Stimulated activated CD8-positive, alpha-beta memory T cell treated with anti-CD3 and anti-CD28 coated beads, Interleukin-12 subunit alpha, Interleukin-12 subunit beta, amount 100 ng/mL, for 4 hours (primary cell): ENCODE measurements around the gene NHERF1.

ENCODE experiments used
- DNase-seq: peaks from one replicate; pipeline ENCODE4 v3.0.0-alpha.2; 2020; ENCODE audit warnings: low read depth

The NHERF1 gene

DNA sequence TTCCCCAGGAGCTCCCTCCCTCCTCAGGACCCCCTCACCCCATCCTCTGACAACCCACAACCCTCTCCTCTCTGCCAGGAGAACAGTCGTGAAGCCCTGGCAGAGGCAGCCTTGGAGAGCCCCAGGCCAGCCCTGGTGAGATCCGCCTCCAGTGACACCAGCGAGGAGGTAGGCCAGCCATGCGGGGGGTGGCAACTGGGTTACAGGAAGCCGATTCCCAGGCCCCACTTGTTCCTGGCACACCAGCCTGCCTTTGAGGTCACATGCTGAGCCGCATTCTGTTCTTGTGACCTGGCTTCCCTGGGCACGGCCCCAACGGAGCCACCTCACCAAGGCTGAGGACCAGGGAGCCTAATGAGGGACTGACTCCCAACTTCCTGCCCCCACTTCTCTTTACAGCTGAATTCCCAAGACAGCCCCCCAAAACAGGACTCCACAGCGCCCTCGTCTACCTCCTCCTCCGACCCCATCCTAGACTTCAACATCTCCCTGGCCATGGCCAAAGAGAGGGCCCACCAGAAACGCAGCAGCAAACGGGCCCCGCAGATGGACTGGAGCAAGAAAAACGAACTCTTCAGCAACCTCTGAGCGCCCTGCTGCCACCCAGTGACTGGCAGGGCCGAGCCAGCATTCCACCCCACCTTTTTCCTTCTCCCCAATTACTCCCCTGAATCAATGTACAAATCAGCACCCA lies 19.8 kb downstream of the NHERF1 start:
- DNase-seq = no peak

DNA sequence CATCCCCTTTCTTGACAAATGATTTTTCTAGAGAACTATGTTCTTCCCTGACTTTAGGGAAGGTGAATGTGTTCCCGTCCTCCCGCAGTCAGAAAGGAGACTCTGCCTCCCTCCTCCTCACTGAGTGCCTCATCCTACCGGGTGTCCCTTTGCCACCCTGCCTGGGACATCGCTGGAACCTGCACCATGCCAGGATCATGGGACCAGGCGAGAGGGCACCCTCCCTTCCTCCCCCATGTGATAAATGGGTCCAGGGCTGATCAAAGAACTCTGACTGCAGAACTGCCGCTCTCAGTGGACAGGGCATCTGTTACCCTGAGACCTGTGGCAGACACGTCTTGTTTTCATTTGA lies 20.3 kb downstream of the NHERF1 start:
- no peak for DNase-seq

DNA sequence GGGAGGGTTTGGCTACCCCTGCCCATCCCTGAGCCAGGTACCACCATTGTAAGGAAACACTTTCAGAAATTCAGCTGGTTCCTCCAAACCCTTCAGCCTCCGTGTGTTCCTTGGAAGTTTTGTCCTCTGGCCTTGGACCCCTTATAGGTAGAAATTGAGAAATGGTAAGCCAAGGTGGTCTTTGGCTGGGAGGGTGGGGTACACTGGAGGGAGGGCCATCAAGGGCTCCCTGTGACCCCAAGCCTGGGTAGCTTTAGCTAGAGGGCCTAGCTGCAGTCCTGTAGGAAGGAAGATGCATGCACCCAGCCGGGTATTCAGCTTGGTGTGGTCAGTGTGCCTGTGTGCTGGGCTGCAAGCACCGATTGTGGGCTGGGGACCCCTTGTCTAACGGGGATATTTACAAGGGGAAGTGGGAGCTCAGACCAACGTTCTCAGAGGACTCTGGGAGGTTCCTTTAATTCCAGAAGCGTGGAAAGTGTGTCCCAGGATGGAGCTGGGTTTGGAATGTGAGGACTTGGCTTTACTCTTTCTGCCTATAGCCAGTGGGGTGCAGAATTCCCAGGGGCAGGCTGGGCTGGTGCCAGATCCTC lies 20.9 kb downstream of the NHERF1 start:
- no peak for DNase-seq

DNA sequence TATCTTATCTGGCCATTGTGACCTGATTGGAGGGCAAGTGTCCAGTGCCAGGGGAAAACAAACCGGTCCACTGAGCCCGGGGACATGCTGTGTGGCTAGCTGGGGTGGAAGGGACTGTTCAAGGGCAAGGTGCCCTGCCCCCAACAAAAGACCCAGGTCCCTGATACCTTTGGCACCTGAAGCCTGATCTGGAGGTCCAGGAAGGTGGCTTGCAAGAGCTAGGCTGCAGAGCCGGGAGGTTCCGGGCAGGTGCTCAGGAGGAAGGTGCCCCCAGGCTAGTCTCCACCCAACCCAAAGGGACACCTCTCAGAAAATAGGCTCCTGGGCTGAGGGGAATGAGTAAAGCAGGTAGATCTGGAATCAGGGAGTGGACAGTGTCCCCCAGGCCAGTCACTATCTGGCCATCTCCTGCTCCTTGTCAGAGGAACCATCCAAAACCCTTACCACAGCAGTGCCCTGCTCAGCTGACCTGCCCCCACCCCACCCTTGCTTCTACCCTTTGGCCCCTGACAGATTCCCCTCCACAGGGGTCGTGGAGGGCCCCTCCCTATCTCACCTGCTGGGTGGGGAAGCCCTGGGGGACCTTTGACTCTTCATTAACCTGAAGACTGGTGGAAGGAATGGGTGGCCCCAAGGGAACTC lies 21.5 kb downstream of the NHERF1 start:
- no peak for DNase-seq

DNA sequence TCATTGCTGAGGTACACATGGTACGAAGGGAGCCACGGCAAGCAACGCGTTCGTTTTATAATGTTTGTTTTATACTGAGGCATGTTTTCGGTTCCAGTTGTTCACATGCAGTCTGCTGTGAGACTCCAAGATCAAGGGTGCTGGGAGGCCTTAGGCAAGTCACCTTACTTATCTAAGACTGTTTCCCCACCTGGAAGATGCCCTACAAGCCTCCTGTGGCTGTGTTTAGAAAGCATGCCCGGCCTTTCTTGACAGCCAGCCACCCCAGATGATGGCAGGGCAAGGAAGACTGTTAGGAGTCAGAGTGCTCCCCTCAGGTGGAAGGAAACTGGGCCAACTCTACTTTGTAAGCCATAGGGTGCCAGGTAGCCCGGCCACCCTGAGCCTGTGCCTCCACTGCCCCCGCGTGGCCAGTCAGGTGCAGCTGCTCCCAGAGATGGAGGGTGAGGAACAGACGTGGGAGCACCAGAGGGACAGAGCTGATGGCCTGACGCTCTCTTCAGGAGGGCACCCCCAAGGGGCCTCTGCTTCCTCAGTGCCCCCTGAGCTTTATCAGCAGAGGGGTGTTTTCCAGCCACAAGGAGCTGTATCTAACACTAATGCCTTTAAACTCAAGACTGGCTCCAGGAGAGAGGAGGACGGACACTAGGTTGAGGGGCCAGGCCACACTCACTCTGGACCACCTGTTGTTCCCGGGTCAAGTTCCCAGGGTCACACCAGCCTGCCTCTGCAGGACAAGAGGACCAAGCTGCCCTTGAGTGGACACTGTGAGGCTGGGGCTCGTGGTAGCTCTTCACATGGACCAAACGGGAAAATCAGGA lies 22.3 kb downstream of the NHERF1 start:
- DNase-seq = peak; percentile 52

DNA sequence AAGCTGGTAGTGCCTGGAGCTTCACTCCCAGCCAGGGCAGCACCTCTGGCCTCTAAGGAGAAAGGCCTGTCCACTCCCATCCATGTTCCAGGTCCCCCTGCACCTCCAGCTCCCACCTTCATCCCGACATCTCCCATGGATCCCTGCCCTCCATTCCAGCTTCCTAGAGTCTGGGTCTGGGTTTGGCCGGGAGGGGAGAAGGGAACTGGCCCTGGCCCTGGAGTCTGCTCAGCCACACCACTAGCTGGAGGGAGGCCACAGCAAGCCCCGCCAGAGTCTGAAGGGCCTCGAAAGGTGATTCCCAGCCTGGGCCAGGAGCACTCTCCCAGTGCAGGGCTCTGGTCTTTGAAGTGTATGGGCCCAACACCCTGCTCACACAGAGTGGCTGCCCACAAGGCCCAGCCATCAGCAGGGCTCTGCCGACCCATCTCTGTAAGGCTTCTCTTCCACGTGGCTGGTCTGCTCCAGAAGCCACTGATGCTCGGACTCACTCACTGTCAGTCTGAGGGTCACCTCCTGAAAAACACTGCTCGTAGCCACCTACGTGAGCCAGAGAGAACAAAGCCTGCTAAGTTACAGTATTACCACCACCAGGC lies 23.0 kb downstream of the NHERF1 start:
- DNase-seq = no peak

DNA sequence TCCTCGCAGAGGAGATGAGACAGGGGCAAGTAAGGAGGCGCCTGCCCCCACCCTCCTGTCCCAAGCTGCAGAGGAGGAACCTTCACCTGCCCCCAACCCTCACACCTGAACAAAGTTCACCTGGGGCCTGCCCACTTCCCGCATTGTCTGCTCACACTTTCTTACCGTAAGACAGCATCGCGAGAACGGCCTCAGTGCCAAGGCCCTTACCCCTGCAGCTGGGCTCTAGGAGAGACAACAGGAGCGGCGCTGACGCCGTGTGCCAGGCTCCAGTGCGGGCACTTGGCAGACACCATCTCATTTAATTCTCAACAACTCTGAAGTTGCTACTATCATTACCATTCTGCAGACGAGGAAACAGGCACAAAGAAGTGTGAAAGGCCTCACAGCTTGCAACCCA lies 23.6 kb downstream of the NHERF1 start:
- DNase-seq = no peak

DNA sequence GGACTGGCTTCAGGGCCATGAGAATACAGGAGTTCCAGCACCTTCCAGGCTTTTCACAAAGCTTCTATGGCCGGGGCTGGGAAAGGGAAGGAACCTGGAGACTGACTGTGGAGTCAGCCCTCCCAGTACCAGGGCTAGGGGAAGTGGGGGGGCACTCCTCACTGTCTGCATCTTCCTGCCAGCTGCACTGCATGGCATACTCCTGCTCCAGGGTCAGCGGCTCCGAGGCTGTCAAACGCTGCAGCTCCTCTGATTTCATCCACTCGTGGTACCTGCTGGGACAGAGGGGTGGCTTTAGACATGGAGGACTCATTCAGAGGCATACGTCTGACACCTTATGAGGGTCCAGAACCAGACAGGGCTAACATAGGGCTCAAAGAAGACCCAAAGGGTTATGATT lies 25.0 kb downstream of the NHERF1 start:
- DNase-seq = no peak

DNA sequence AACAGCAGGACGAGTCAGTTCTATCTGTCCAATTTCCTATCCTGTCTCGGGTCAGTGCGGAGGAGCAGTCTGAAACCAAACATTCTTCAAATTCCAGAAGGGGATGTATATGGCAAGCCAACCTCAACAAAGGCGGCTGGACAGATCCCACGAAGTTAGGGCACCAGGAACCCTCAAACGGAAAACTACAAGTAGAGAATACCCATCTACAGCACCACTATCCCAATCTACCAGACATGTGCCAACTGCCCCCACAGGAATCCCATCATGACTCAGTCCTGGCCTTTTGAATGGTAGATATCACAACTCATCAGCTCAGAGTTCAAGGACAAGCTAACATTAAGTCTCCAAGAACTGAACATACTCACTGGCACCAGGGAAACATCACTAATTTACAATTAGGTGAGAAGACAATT lies 25.5 kb downstream of the NHERF1 start:
- no peak for DNase-seq

DNA sequence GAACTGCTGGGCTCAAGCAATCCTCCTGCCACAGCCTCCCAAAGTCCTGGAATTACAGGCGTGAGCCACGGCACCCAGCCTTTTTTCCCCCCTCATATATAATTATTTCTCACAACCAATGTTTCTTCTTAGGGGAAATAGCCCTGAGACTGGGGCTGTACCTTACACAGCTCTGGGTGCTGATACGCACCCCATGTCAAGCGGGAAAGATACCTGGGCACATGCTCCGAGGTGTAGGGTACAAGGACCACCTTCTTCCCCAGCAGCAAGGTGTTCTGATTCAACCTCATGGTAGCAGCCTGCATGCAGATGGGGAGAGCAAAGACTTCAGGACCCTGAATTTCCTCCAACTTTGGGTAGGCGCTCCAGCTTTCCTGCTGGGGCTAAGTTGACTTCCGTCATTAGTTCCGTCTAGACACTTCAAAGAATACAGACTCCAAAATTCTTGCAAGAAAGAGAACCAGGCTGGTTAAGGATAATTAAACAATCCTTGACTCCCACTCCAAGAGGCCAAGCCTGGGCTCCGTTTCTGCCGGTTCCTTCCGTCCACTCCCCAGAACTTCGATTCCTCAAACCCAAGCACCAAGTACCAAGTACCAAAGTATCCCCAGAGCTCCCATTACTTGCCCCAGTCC lies 27.1 kb downstream of the NHERF1 start:
- no peak for DNase-seq

DNA sequence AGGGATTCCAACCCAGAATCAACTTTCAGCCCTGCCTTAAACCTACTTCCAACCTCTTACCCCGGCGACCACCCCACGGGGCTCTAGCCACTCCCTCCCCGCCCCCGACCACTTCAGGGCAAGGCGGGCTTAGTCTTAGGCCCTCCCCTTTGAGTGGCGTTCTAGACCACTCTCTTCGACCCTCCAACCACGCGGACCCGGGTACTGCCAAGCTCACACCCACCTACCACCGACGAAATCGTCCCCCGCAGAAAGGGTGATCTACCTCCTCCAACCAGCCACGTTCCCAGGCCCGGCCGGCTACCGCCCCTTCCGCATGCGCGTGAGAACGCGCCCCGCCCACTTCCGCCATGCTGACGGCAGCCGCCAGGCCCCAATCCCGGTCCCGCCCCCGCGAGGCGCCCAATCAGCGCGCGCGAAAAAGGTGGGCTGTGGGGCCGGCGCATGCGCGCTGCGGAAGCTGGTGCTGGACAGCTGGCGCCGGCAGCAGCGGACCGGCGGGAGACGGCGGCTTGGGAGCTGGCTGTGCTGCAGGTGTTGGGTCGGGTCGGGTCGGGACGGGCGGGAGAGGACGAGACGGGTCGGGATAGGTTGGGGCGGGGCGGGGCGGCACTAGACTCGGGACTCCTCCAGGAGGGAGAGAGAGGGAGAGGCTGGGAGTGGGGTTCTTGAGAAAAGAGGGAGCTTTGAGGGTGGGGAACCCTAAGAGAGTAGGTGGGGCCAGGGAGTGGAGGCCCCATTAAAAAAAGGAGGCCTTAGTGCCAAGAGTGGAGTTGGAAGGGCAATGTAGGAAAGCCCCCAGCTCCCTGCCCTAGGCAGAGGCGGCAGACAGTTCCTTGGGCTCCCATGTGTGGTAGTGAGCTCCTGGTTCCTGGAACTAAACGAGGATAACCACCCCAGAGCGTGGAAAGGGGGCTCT lies 27.9 kb downstream of the NHERF1 start, which contains the start of gene NAT9:
Gene NAT9 (minus strand): TSS at position 302 of the 919 bp plus-strand sequence. CDS start 647 bp downstream, outside the sequence.
- DNase-seq = peak; percentile 99

DNA sequence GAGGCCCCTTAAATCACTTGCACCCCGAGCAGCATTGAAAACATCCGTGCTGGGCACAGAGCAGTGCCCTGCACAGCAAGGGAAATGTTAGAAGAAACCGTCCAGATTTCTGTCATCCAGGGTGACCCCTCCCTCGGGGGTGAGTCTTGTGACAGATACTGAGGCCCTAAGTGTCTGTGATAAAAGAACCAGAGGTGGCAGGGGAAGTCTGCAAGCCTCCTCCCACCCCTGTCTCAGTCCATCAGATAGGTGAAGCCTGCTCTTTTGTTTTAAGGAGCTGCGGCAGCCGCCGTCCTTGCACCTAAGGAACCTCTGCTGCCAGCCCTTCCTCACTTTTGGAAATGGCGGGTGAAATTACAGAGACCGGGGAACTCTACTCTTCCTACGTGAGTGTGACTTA lies 28.6 kb downstream of the NHERF1 start:
- DNase-seq = no peak

DNA sequence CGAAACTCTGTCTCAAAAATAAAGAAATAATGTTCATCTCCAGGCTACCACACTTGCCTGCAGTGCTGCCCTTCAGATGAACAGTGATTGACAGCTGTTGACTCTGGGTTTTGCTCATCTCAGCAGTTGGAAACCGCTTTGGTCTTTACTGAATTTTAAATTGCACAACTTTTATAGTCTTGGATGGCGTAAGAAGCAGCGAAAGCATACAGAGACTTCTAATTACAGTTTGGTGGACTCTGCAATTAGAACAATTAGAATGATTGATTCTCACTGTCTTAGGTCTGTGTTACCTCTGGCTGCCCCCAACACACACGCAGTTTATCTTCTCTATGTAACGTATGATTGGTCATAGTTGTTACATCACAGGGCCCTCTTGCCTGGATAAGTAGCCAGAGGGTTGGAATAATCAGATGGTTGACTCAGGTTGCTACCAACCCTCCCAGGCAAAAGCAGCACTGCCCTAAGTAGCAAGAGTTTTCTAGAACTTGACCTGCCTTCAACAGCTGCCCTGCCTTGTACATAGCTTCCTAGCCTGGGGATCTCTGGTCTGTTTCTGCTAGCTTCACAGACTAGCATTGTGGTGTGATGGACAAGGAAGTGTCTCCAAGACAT lies 29.6 kb downstream of the NHERF1 start:
- DNase-seq = no peak

DNA sequence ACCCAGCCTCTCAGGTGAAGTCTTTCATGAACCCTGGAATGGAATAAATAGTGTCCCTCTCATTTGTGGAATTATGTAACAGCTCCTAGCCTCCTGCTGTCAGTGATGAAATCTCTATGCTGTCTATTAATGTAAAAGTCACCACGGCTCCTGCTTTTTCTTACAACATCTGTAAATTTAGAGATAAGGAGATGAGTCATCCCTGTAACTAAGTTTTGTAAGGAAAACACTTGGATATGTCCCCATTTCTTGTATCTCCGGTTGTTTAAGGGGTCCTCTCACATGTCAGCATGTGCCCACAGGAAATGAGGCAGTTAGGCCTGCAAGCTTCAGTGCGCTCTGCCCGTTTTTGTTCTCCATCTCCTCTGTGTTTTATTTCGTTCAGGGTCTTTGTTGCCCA lies 30.5 kb downstream of the NHERF1 start:
- no peak for DNase-seq

DNA sequence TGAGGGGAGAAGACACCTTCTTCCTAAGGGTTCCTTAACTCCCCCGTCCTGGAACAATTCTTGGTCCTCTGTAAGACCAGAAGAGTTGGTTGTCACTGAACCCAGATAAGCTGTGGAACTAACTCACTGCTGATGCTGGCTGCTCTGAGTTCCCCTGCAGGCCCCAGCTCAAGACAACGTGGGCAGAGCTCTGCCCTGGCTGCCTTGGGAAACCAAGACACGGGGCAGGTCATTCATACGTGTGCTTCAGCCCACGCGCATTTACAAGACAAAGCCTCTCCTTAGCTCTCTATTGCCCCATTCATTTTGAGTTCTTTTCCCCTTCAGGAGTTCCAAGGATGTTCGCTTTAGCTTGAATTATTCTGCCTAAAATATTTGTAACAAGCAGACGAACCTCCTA lies 31.1 kb downstream of the NHERF1 start:
- no peak for DNase-seq

DNA sequence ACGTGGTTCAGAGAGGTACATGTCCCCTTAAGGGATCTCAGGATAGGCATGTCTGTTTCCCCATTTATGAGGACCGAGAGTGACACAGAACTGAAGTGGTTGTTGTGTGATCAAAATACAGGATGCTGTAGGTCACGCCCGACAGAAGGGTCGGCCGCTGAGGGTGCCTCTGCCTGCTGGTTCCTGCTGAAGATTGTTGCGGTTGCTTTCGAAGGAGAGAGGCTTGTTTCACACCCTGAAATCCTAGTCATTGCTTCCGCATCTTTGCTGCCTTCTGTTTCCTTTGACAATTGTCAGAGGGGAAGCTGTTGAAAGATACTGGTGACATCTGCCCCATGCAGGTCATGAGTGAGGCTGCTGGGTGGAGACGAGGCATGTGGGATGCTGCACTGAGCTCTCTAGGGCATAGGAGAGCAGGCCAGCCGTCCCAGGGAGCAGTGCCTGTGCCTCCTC lies 31.5 kb downstream of the NHERF1 start:
- DNase-seq = peak; percentile 32

DNA sequence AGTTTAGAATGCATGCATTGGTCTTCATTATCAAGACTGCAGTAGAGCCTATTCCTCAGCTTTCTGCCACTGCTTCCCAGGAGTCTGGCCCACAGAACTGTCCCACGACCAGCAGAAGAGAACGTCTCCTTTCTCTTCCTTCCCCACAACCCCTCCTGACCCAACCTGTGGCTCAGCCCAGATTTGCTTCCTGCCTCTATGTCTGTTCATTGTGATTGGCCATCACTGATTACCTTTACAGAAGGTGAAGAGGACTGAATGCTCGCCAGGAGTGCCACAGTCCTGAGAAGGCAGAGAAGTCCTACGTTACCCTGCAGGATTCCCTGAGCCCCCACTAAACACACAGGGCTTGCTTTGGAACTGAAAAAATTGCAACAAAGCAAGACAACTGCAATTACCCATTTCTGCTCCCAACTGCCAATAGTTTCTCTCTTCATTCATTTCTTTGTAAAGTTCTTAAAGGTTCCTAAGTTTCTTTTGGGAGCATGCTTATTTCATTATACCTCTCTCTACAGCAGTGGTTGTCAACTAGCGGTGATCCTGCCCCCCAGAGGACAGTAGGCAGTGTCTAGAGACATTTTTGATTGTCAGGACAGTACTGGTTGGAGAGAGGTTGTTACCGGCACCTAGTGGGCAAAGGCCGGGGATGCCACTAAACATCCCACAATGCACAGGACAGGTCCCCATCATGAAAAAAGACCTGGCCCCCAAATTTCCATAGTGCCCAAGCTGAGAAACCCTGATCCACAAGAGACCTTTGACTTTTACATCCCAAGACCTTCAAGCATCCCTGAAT lies 32.2 kb downstream of the NHERF1 start:
- no peak for DNase-seq

DNA sequence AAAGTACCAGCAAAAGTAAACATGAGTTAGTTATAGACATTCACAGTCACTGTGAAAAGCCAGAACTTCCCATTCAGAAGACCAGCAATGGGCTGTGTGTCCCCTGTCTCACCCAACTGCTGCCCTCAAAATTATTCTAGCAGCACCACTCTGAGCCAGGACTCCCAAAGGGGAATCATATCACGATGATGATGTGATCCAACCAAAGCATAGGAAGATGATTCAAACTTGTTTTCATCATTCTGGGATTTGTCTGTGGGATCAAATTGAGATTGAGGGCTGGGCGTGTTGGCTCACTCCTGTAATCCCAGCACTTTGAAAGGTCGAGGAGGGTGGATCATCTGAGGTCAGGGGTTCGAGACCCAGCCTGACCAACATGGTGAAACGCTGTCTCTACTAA lies 34.1 kb downstream of the NHERF1 start:
- no peak for DNase-seq

DNA sequence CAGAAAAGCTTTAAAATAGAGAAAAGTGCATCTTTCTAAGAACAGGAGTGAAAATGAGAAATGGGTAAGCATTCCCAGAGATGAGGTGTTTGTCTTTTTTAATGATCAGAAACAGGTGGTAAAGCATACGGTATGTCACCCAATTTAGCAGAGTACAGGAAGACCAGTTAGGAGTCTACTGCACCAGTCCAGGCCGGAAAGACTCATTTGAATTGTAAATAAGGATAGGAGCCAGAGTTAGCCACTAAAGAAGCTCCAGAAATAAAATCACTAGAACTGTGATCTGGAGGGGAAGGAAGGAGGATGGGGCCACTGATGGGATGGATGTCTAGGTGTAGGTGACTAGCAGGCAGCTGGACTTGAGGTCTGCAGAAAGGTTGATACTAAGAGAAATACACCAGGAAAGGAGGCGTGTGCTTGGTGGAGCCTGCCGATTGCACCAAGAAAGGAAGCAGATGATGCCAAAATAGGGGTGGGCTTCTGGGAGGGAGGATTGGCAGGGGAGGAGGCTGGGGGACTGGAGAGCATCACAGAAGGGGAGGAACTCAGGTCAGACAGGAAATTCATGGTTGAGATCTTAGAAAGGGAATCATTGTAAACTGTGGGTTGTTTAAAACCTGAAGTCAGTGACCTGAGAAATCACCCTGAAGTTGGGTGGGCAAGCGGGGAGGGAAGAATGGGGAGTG lies 35.8 kb downstream of the NHERF1 start:
- DNase-seq = no peak
